Measurements from ENCODE around the gene MLPH. TPM values are rescaled to one million over a fixed set of nuclear protein-coding genes. Genes with fewer than 3 reads are reported as not detected.

MLPH gene
- total and polyA plus RNA-seq, 2 experiments from 2014 or later, result 8.1 to 10.8 TPM

DNA sequence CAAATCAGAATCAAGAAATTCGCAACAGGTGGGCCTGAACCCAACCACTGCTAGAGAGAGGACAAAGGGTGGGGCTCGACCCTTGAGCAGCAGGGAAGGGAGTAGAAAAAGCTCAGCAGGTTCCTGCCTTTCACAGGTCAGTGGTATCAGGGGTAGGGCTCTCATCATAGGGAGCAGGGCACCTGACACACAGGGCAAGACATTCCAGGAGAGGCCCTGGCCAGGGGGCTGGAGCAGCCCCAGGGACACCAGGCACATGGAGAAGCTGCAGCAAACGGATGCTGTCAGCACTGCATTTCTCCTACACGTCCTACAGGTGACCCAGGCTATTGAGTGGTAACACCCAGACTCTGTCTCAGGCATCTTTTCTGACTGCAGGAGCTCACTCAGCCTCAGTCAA is 17.2 kb upstream of the MLPH start:
- 92 to 95% methylated on average over 4 of the region's 4 CpGs for WGBS, 2 experiments (ENCODE audit: low coverage in 1 of 2, low lambda C conversion rate in 2 of 2, missing lambda C conversion rate in 2 of 2)

GRCh38 chr2:237470914-237471313 is 16.1 kb upstream of the MLPH start:
- in situ Hi-C loops (cut with MboI), result no loop called here
- H2AFZ ChIP-seq, result no peak overlapping the region

More for the DNA sequence above, 17.2 kb upstream of the MLPH start:
- Histone ChIP-seq H3K79me2 (ENCODE audit: insufficient read depth) (no peaks in the 10 kb centered on the region), H3K4me3 (no peak overlapping the region), H3K36me3 (ENCODE audit: low read depth) (no peaks in the 10 kb centered on the region), H3K9ac (no peak overlapping the region), H4K20me1 (ENCODE audit: insufficient read depth) (no peaks in the 10 kb centered on the region), H2AFZ (no peak overlapping the region), H3F3A (ENCODE audit: insufficient read depth) (peaks cover 3% of the 10 kb centered on the region; the same call in 1 of the 2 replicates), H3K9me2 (ENCODE audit: insufficient read depth) (no peaks in the 10 kb centered on the region), H3K27ac (no peak overlapping the region), H3K27me3 (replicated peaks; ENCODE audit: insufficient read depth) (no peaks in the 10 kb centered on the region), H3K4me2 (ENCODE audit: unreplicated experiment) (no peak overlapping the region), H3K4me1 (ENCODE audit: insufficient read depth) (peaks cover 29% of the 10 kb centered on the region), H3K9me3 (ENCODE audit: low read depth) (no peaks in the 10 kb centered on the region)
- DNase-seq, result no peak
- TF ChIP-seq EZH2 (IDR thresholded peaks at IDR 0.05; ENCODE audit: insufficient read depth, poor library complexity, severe bottlenecking), result no peak
- no peak for TF ChIP-seq EZH2phosphoT487 (IDR thresholded peaks at IDR 0.05; ENCODE audit: insufficient read depth, low read depth)
- in situ Hi-C loops (cut with MboI), result no loop called here

DNA sequence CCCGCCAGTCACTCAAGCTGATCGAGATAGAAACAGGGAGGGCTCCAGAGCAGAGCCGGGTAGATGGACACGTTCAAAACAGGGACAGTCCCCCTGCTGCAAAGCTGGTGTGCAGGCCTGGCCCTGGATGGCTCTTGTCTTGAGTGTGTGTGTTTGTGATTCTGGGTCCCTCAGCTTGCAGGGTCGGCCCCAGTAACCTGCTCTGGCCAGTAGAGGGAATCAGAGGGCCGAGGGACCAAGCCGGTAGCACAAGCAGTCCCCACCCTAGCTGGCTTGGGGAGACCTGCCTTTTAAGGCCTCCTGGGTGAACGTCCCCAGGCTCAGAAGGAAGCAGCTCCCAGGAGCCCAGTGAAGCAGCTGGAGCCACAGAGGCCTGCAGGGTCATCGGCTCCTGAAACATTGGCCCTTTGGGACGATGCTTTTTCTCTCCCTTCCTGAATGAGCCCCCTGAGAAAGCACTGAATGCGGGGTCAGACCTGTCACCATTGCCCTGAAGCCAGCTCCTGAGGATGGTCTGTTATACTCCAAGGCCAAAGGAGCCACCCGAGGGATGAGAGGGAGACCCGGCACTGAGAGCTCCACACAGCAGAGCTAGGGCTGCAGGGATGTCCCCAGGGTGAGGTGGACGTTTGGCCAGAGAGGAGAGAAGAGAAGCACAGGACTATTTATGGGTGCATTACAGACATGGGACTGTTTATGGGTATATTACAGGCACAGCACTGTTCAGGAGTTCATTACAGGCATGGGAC is 15.4 kb upstream of the MLPH start:
- DNase-seq, result peak; percentile 85
- peak overlapping the region; percentile 54; the same call in 1 of the 2 replicates for H3K9ac ChIP-seq

More at GRCh38 chr2:237470914-237471313, 16.1 kb upstream of the MLPH start:
- no peaks in the 10 kb centered on the region for H4K20me1 ChIP-seq (ENCODE audit: insufficient read depth)
- H3K9me3 ChIP-seq (ENCODE audit: low read depth), result no peaks in the 10 kb centered on the region
- no peaks in the 10 kb centered on the region for H3K9me2 ChIP-seq (ENCODE audit: insufficient read depth)
- no peak for TF ChIP-seq EZH2phosphoT487 (IDR thresholded peaks at IDR 0.05; ENCODE audit: insufficient read depth, low read depth)
- TF ChIP-seq EZH2 (IDR thresholded peaks at IDR 0.05; ENCODE audit: insufficient read depth, poor library complexity, severe bottlenecking), result no peak
- no peaks in the 10 kb centered on the region for H3K79me2 ChIP-seq (ENCODE audit: insufficient read depth)
- no peak overlapping the region for H3K27ac ChIP-seq
- H3K9ac ChIP-seq, result no peak overlapping the region
- H3K36me3 ChIP-seq (ENCODE audit: low read depth), result no peaks in the 10 kb centered on the region
- H3K4me1 ChIP-seq (ENCODE audit: insufficient read depth), result peaks cover 20% of the 10 kb centered on the region
- WGBS, 2 experiments (ENCODE audit: low coverage in 1 of 2, low lambda C conversion rate in 2 of 2, missing lambda C conversion rate in 2 of 2), result 71 to 74% methylated on average over 7 of the region's 7 CpGs
- DNase-seq, result no peak
- no peaks in the 10 kb centered on the region for H3K27me3 ChIP-seq (replicated peaks; ENCODE audit: insufficient read depth)
- H3K4me3 ChIP-seq, result no peak overlapping the region
- no peak overlapping the region for H3K4me2 ChIP-seq (ENCODE audit: unreplicated experiment)
- H3F3A ChIP-seq (ENCODE audit: insufficient read depth), result peaks cover 1% of the 10 kb centered on the region; the same call in 1 of the 2 replicates

DNA sequence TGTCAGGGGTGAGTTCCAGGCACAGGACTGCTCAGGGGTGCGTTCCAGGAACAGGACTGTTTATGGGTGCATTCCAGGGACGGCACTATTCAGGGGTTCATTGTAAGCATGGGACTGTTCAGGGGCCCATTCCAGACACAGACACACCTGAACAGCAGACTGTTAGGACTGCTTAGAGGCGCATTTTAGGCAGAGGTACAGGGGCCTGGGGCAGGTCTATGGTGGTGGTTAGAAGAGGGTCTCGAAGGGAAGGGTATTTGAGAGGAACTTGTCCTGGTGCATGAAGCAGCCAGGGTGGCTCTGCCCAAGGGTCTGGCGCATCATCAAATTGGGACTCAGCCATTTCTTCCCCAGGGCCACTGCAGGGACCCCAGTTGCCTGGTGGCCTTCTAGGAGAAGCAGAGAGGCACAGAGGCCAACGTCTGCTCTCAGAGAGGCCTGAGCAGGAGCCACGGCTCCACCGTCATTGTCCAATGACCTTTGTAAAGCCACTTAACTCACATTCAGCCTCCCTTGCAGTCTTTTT is 14.8 kb upstream of the MLPH start:
- in situ Hi-C loops (cut with MboI), result no loop called here
- H3K4me3 ChIP-seq, result no peak overlapping the region
- H3K9me2 ChIP-seq (ENCODE audit: insufficient read depth), result no peaks in the 10 kb centered on the region
- TF ChIP-seq EZH2phosphoT487 (IDR thresholded peaks at IDR 0.05; ENCODE audit: insufficient read depth, low read depth), result no peak
- TF ChIP-seq EZH2 (IDR thresholded peaks at IDR 0.05; ENCODE audit: insufficient read depth, poor library complexity, severe bottlenecking), result no peak
- peaks cover 12% of the 10 kb centered on the region; the same call in 1 of the 2 replicates for H3F3A ChIP-seq (ENCODE audit: insufficient read depth)
- H2AFZ ChIP-seq, result no peak overlapping the region
- H3K36me3 ChIP-seq (ENCODE audit: low read depth), result no peaks in the 10 kb centered on the region
- DNase-seq, result no peak
- no peak overlapping the region for H3K4me2 ChIP-seq (ENCODE audit: unreplicated experiment)
- no peaks in the 10 kb centered on the region for H3K27me3 ChIP-seq (replicated peaks; ENCODE audit: insufficient read depth)
- no peaks in the 10 kb centered on the region for H4K20me1 ChIP-seq (ENCODE audit: insufficient read depth)
- no peak overlapping the region for H3K27ac ChIP-seq
- H3K4me1 ChIP-seq (ENCODE audit: insufficient read depth), result peaks cover 21% of the 10 kb centered on the region
- 97% methylated on average over 8 of the region's 8 CpGs for WGBS, 2 experiments (ENCODE audit: low coverage in 1 of 2, low lambda C conversion rate in 2 of 2, missing lambda C conversion rate in 2 of 2)
- 0 out of 2 replicates have a peak overlapping the region, but pooled peaks have one; percentile 54 for H3K9ac ChIP-seq
- no peaks in the 10 kb centered on the region for H3K9me3 ChIP-seq (ENCODE audit: low read depth)
- no peaks in the 10 kb centered on the region for H3K79me2 ChIP-seq (ENCODE audit: insufficient read depth)

More for the DNA sequence above, 15.4 kb upstream of the MLPH start:
- Histone ChIP-seq H3K4me2 (ENCODE audit: unreplicated experiment) (no peak overlapping the region), H3K4me1 (ENCODE audit: insufficient read depth) (peaks cover 21% of the 10 kb centered on the region), H3K36me3 (ENCODE audit: low read depth) (no peaks in the 10 kb centered on the region), H3F3A (ENCODE audit: insufficient read depth) (peaks cover 7% of the 10 kb centered on the region; the same call in 1 of the 2 replicates), H3K79me2 (ENCODE audit: insufficient read depth) (no peaks in the 10 kb centered on the region), H3K27ac (no peak overlapping the region), H4K20me1 (ENCODE audit: insufficient read depth) (no peaks in the 10 kb centered on the region), H3K9me2 (ENCODE audit: insufficient read depth) (no peaks in the 10 kb centered on the region), H3K27me3 (replicated peaks; ENCODE audit: insufficient read depth) (no peaks in the 10 kb centered on the region), H2AFZ (peak overlapping the region; percentile 59; the same call in 1 of the 2 replicates), H3K9me3 (ENCODE audit: low read depth) (no peaks in the 10 kb centered on the region), H3K4me3 (no peak overlapping the region)
- no peak for TF ChIP-seq EZH2phosphoT487 (IDR thresholded peaks at IDR 0.05; ENCODE audit: insufficient read depth, low read depth)
- TF ChIP-seq EZH2 (IDR thresholded peaks at IDR 0.05; ENCODE audit: insufficient read depth, poor library complexity, severe bottlenecking), result no peak
- in situ Hi-C loops (cut with MboI), result no loop called here
- 59 to 60% methylated on average over 13 to 14 of the region's 14 CpGs for WGBS, 2 experiments (ENCODE audit: low coverage in 1 of 2, low lambda C conversion rate in 2 of 2, missing lambda C conversion rate in 2 of 2)

All from GM23248 (cell line).